ENCODE data around the gene RABL6.

The RABL6 gene

GRCh38 chr9:136769710-136770191 lies 38.0 kb upstream of the RABL6 start (continued):
- TF ChIP-seq ZBTB10 (tag by site-specific recombination; IDR thresholded peaks at IDR 0.05) (peak; percentile 91), ZNF433 (tag by site-specific recombination; IDR thresholded peaks at IDR 0.05; ENCODE audit: low read depth) (no peak), ZNF530 (tag by site-specific recombination; IDR thresholded peaks at IDR 0.05; ENCODE audit: low read depth) (no peak), ZNF654 (tag by site-specific recombination; IDR thresholded peaks at IDR 0.05; ENCODE audit: low read depth) (no peak), ZNF416 (tag by site-specific recombination; IDR thresholded peaks at IDR 0.05) (no peak), ZBTB11 (tag by site-specific recombination; conservative IDR thresholded peaks at IDR 0.05; ENCODE audit: low read depth) (no peak), ZNF280D (tag by site-specific recombination; IDR thresholded peaks at IDR 0.05) (no peak), KLF10 (tag by site-specific recombination; IDR thresholded peaks at IDR 0.05) (no peak), BCL11B (tag by site-specific recombination; IDR thresholded peaks at IDR 0.05; ENCODE audit: low read depth) (no peak), ZNF488 (tag by site-specific recombination; IDR thresholded peaks at IDR 0.05) (no peak), ZNF202 (tag by site-specific recombination; IDR thresholded peaks at IDR 0.05; ENCODE audit: borderline replicate concordance) (no peak), ZNF2 (tag by site-specific recombination; IDR thresholded peaks at IDR 0.05) (no peak), REPIN1 (tag by site-specific recombination; IDR thresholded peaks at IDR 0.05; ENCODE audit: low read depth) (no peak), ZNF394 (tag by site-specific recombination; IDR thresholded peaks at IDR 0.05; ENCODE audit: borderline replicate concordance) (peak; percentile 84; the same call in 1 of the 2 replicates), ZNF184 (tag by site-specific recombination; IDR thresholded peaks at IDR 0.05) (no peak), PRDM4 (tag by site-specific recombination; IDR thresholded peaks at IDR 0.05) (no peak), ZNF529 (tag by site-specific recombination; IDR thresholded peaks at IDR 0.05; ENCODE audit: insufficient replicate concordance) (no peak), ZNF214 (tag by site-specific recombination; IDR thresholded peaks at IDR 0.05; ENCODE audit: borderline replicate concordance) (no peak), IKZF3 (tag by site-specific recombination; IDR thresholded peaks at IDR 0.05) (no peak), ZNF391 (tag by site-specific recombination; IDR thresholded peaks at IDR 0.05; ENCODE audit: borderline replicate concordance, low read depth) (no peak), ZNF558 (tag by site-specific recombination; IDR thresholded peaks at IDR 0.05) (no peak), ZNF10 (tag by site-specific recombination; IDR thresholded peaks at IDR 0.05) (no peak), ZNF501 (tag by site-specific recombination; IDR thresholded peaks at IDR 0.05) (no peak), ZFP37 (tag by site-specific recombination; IDR thresholded peaks at IDR 0.05) (no peak), ZSCAN18 (tag by site-specific recombination; IDR thresholded peaks at IDR 0.05) (no peak), ZNF600 (tag by site-specific recombination; IDR thresholded peaks at IDR 0.05) (no peak)
